Measurements from ENCODE around the gene CIITA.

CIITA gene

DNA sequence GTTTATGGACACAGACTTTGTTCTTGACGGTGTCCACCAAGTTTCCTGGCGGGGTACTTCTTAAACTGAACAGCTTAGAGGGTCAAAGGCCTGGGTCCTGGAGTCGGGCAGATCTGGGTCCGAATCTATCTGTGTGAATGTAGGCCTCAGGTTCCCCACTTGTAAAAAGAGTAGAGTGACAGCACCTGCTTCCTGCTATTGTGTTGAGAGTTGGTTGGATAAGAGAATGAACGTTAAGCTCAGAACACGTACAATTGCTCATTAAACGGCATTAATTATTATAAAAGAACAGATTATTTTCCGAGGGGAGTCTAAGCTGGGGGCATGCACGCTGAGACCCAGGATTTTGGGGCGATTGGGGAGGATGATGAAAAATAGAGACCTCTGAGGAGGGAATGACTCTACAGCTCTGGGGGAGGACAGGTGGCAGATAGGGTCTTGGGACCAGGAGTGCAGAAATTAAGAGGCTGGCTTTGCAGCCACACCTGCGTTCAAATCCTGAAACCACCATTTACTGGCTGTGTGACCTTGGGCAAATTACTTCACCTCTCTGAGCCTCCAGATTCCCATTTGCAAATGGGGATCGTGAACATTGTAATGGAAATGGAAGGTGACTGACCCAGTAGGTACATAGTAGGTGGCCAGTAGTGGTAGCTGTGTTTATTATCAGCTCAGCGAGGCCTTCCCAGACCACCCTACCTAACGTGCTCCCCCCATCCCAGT lies 68.2 kb downstream of the CIITA start:
- H3K4me1 ChIP-seq: no peaks in the 10 kb centered on the region; the same call in 1 of the 2 replicates
- H3K27me3 ChIP-seq: no peaks in the 10 kb centered on the region
- H3K4me3 ChIP-seq (ENCODE audit: low read depth, low read length): peak overlapping the region; percentile 88
- TF ChIP-seq, protein P1, sequence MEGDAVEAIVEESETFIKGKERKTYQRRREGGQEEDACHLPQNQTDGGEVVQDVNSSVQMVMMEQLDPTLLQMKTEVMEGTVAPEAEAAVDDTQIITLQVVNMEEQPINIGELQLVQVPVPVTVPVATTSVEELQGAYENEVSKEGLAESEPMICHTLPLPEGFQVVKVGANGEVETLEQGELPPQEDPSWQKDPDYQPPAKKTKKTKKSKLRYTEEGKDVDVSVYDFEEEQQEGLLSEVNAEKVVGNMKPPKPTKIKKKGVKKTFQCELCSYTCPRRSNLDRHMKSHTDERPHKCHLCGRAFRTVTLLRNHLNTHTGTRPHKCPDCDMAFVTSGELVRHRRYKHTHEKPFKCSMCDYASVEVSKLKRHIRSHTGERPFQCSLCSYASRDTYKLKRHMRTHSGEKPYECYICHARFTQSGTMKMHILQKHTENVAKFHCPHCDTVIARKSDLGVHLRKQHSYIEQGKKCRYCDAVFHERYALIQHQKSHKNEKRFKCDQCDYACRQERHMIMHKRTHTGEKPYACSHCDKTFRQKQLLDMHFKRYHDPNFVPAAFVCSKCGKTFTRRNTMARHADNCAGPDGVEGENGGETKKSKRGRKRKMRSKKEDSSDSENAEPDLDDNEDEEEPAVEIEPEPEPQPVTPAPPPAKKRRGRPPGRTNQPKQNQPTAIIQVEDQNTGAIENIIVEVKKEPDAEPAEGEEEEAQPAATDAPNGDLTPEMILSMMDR (IDR thresholded peaks at IDR 0.05; ENCODE audit: low read depth, low read length): no peak
- no peak for DNase-seq
- no peaks in the 10 kb centered on the region for H3K9me3 ChIP-seq
- no peaks in the 10 kb centered on the region; the same call in 1 of the 2 replicates for H3K36me3 ChIP-seq

DNA sequence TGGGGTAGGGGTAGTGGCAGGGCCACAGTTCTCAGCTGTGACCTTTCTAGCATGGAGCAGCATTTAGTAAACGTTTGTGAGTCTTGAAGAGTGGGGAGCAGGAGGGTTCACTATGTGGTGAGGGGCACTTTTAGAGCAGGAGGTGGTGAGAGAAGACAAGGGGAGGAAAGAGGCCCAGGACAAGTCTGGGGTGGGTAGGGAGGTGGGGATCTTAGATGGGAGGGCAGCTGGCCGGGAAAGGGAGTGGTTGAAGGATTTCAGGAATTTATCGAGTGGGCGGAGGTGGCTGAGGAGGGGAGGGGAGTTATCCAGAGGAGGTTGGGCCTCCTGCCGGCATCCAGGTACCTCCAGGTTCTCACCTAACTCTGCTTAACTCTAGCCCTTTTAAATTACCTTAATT lies 69.3 kb downstream of the CIITA start:
- Histone ChIP-seq H3K4me1 (peaks cover 6% of the 10 kb centered on the region), H3K27me3 (no peaks in the 10 kb centered on the region), H3K9me3 (no peaks in the 10 kb centered on the region), H3K36me3 (no peaks in the 10 kb centered on the region; the same call in 1 of the 2 replicates), H3K4me3 (ENCODE audit: low read depth, low read length) (no peak overlapping the region)
- no peak for DNase-seq
- TF ChIP-seq, protein P1 (IDR thresholded peaks at IDR 0.05; ENCODE audit: low read depth, low read length): no peak

DNA sequence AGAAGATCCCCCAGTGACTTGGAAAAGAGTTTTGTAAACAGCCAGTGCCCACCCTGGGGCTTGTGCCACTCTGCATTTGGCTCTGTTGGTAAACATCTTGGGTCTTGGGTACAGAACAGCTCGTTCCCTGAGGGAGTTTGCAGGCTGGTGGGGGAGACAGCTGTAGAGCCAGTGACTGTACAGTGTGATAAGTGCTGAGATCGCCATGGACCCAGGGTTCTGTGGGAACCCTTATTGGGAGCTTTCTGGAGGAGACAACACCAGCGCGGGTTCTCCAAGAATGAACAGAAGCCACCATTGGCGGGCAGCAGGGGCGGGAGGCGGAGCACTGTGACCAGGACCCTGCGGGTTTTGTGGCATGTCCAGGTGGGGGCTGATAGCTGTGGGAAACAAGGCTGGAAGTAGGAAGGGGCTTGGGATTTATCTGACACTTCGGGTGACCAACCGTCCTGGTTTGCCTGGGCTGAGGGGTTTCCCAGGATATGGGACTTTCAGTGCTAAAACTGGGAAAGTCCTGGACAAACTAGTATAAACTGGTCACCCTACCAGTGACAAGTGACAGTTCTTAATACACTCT lies 70.3 kb downstream of the CIITA start:
- TF ChIP-seq, protein P1 (IDR thresholded peaks at IDR 0.05; ENCODE audit: low read depth, low read length): no peak
- Histone ChIP-seq H3K4me3 (ENCODE audit: low read depth, low read length) (no peak overlapping the region), H3K36me3 (no peaks in the 10 kb centered on the region; the same call in 1 of the 2 replicates), H3K4me1 (peaks cover 6% of the 10 kb centered on the region), H3K9me3 (no peaks in the 10 kb centered on the region), H3K27me3 (no peaks in the 10 kb centered on the region)
- DNase-seq: no peak

DNA sequence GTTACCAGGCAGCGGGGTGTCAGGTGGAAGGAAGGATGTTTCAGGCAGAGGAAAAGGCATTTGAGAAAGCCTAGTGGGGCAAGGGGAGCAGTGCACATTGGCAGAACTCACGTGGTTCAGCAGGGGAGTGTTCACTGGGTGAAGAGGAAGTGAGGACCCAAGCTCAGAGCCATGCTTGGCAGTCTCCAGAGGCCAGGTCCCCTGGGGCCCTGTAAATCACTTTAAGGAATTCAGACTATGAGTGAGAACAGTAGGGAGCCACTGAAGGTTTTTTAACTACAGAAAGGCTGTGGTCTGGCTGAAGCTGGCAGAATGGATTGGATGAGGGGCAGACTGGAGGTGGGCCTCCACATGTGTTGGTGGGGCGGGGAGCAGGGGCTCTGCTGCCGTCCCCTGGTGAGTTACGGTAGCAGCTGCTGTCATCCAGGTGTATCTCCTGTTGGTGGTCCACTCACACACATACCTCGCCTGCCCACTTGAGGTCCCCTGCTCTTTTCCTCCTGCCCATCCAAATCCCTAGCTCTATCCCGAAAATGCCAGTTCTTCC lies 72.5 kb downstream of the CIITA start:
- no peaks in the 10 kb centered on the region for H3K9me3 ChIP-seq
- peaks cover 6% of the 10 kb centered on the region for H3K4me1 ChIP-seq
- no peak for DNase-seq
- TF ChIP-seq, protein P1 (IDR thresholded peaks at IDR 0.05; ENCODE audit: low read depth, low read length): no peak
- no peaks in the 10 kb centered on the region; the same call in 1 of the 2 replicates for H3K36me3 ChIP-seq
- no peaks in the 10 kb centered on the region for H3K27me3 ChIP-seq
- no peak overlapping the region for H3K4me3 ChIP-seq (ENCODE audit: low read depth, low read length)

DNA sequence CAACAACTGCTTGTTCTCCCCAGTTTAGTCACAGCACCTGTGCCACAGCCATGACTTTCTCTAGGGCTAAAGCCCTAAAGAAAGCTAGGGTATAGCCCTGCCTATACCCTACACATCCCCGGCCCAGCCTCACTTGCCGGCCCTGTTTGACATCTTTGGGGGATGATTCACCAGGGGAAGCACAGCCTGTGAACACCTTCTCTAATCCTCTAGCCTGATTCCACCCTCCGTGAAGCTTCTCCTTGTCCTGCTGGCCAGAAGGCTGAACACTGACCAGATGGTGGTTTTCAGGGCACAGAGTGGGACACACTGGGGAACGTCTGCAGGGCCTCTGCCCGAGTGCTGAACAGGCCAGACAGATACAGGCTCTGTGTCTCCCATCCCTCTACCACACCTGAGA lies 73.4 kb downstream of the CIITA start:
- no peaks in the 10 kb centered on the region; the same call in 1 of the 2 replicates for H3K36me3 ChIP-seq
- H3K27me3 ChIP-seq: no peaks in the 10 kb centered on the region
- TF ChIP-seq, protein P1 (IDR thresholded peaks at IDR 0.05; ENCODE audit: low read depth, low read length): no peak
- peaks cover 12% of the 10 kb centered on the region for H3K4me1 ChIP-seq
- H3K4me3 ChIP-seq (ENCODE audit: low read depth, low read length): no peak overlapping the region
- no peaks in the 10 kb centered on the region for H3K9me3 ChIP-seq
- no peak for DNase-seq

DNA sequence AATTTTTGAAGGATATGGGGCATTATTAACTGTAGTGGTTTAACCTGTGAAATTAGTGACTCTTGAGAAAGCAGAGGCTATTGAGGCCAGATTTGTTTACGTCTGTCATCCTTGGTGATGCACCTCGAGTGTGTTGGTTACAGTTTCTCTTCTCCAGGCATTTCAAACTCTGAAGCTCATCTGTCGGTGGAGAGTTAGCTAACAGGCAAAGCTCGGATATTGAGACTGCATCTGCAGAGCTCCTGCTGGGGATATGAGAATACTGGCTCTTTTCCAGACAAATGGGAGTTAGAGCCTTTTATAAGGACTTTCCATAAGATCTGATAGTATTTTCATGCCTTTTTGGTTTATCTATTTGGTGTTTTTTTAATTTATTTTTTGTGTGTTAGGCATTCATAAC lies 74.0 kb downstream of the CIITA start:
- DNase-seq: no peak
- no peaks in the 10 kb centered on the region for H3K9me3 ChIP-seq
- no peak overlapping the region for H3K4me3 ChIP-seq (ENCODE audit: low read depth, low read length)
- TF ChIP-seq, protein P1 (IDR thresholded peaks at IDR 0.05; ENCODE audit: low read depth, low read length): no peak
- peaks cover 12% of the 10 kb centered on the region for H3K4me1 ChIP-seq
- H3K27me3 ChIP-seq: no peaks in the 10 kb centered on the region
- no peaks in the 10 kb centered on the region; the same call in 1 of the 2 replicates for H3K36me3 ChIP-seq

All from BE2C (cell line).